ENCODE results near the gene KRT4. TPM values are rescaled to one million over a fixed set of nuclear protein-coding genes. Genes with fewer than 3 reads are reported as not detected.

KRT4 gene
- total RNA-seq, 2 donors from 2014 or later, result not detected

GRCh38 chr12:52812749-52813148 is 1.2 kb downstream of the KRT4 start:
- Histone ChIP-seq H3K27me3 (replicated peaks; ENCODE audit: insufficient read depth) (no peaks in the 10 kb centered on the region), H3K36me3 (no peaks in the 10 kb centered on the region), H3K4me3 (no peak overlapping the region), H3K9me3 (no peaks in the 10 kb centered on the region), H3K27ac (no peak overlapping the region), H3K4me1 (ENCODE audit: control insufficient read depth in 1 of 2, low read depth in 2 of 2) (no peaks in the 10 kb centered on the region)
- ATAC-seq (ENCODE audit: insufficient number of reproducible peaks, low FRiP score, low read depth) (no peak), DNase-seq (ENCODE audit: low spot score) (no peak)
- TF ChIP-seq CTCF (IDR thresholded peaks at IDR 0.05), result no peak

GRCh38 chr12:52812073-52812400 is 1.9 kb downstream of the KRT4 start:
- Histone ChIP-seq H3K36me3 (no peaks in the 10 kb centered on the region), H3K27ac (no peak overlapping the region), H3K4me3 (no peak overlapping the region), H3K4me1 (ENCODE audit: control insufficient read depth in 1 of 2, low read depth in 2 of 2) (no peaks in the 10 kb centered on the region), H3K27me3 (replicated peaks; ENCODE audit: insufficient read depth) (no peaks in the 10 kb centered on the region), H3K9me3 (no peaks in the 10 kb centered on the region)
- TF ChIP-seq CTCF (IDR thresholded peaks at IDR 0.05), result no peak
- DNase-seq (ENCODE audit: low spot score) (no peak), ATAC-seq (ENCODE audit: insufficient number of reproducible peaks, low FRiP score, low read depth) (no peak)

- H3K36me3 ChIP-seq, result no peaks in the 10 kb centered on the region
- H3K4me1 ChIP-seq (ENCODE audit: control insufficient read depth in 1 of 2, low read depth in 2 of 2), result no peaks in the 10 kb centered on the region
- H3K4me3 ChIP-seq, result no peak overlapping the region
- ATAC-seq (ENCODE audit: insufficient number of reproducible peaks, low FRiP score, low read depth), result no peak
- no peak overlapping the region for H3K27ac ChIP-seq
- no peaks in the 10 kb centered on the region for H3K9me3 ChIP-seq
- no peak for DNase-seq (ENCODE audit: low spot score)
- TF ChIP-seq CTCF (IDR thresholded peaks at IDR 0.05), result no peak
- no peaks in the 10 kb centered on the region for H3K27me3 ChIP-seq (replicated peaks; ENCODE audit: insufficient read depth)
Measured at GRCh38 chr12:52811191-52812072, 2.5 kb downstream of the KRT4 start.

- Histone ChIP-seq H3K9me3 (no peaks in the 10 kb centered on the region), H3K36me3 (no peaks in the 10 kb centered on the region), H3K27ac (no peak overlapping the region), H3K4me1 (ENCODE audit: control insufficient read depth in 1 of 2, low read depth in 2 of 2) (no peaks in the 10 kb centered on the region), H3K27me3 (replicated peaks; ENCODE audit: insufficient read depth) (no peaks in the 10 kb centered on the region), H3K4me3 (no peak overlapping the region)
- DNase-seq (ENCODE audit: low spot score) (no peak), ATAC-seq (ENCODE audit: insufficient number of reproducible peaks, low FRiP score, low read depth) (no peak)
- TF ChIP-seq CTCF (IDR thresholded peaks at IDR 0.05), result no peak
Measured at GRCh38 chr12:52810554-52810953, 3.4 kb downstream of the KRT4 start.

- H3K4me1 ChIP-seq (ENCODE audit: control insufficient read depth in 1 of 2, low read depth in 2 of 2), result no peaks in the 10 kb centered on the region
- no peak for DNase-seq (ENCODE audit: low spot score)
- H3K4me3 ChIP-seq, result no peak overlapping the region
- H3K36me3 ChIP-seq, result no peaks in the 10 kb centered on the region
- H3K9me3 ChIP-seq, result no peaks in the 10 kb centered on the region
- H3K27me3 ChIP-seq (replicated peaks; ENCODE audit: insufficient read depth), result no peaks in the 10 kb centered on the region
- H3K27ac ChIP-seq, result no peak overlapping the region
- no peak for TF ChIP-seq CTCF (IDR thresholded peaks at IDR 0.05)
- no peak for ATAC-seq (ENCODE audit: insufficient number of reproducible peaks, low FRiP score, low read depth)
Measured at GRCh38 chr12:52809166-52809565, 4.8 kb downstream of the KRT4 start.

All from thoracic aorta (tissue), 2 donors.